DND-41 (cell line): ENCODE measurements around the gene TEN1.

ENCODE experiments used
- CTCF ChIP-seq: IDR thresholded peaks from 2 replicates; pipeline ENCODE4 v1.5.1; 2012; ENCODE audit warnings: borderline replicate concordance, low read length, moderate library complexity, mild to moderate bottlenecking; ENCODE audit not compliant: poor library complexity, severe bottlenecking; ENCODE audit errors: extremely low read depth
- EZH2 ChIP-seq: IDR thresholded peaks from 3 replicates; pipeline ENCODE4 v1.6.1; 2012; ENCODE audit warnings: borderline replicate concordance, low read depth, mild to moderate bottlenecking, moderate library complexity, low read length, inconsistent platforms; ENCODE audit not compliant: severe bottlenecking

GRCh38 chr17:76036497-76037261 is 57.6 kb downstream of the TEN1 start:
- TF ChIP-seq CTCF (no peak), EZH2 (no peak)
